GM13976 (cell line): ENCODE results near the gene NR3C2.

Experiments used
- DNase-seq: peaks from one replicate; pipeline ENCODE4 v3.0.0; 2012; ENCODE audit warnings: low spot score
- CTCF ChIP-seq: IDR thresholded peaks from 2 replicates; pipeline ENCODE4 v1.5.1; 2012; ENCODE audit warnings: borderline replicate concordance, mild to moderate bottlenecking; ENCODE audit not compliant: insufficient read depth; ENCODE audit errors: extremely low read depth, missing control alignments, control extremely low read depth
- in situ Hi-C: fragments of 300-500 bp; cut with MboI; formaldehyde crosslinking; loops from one replicate; pipeline ENCODE4 v1.12.0; 2022; ENCODE audit warnings: low sequenced_read_pairs, mixed read lengths, inconsistent platforms; ENCODE audit not compliant: unreplicated experiment

Gene NR3C2

GRCh38 chr4:148073349-148073748 lies 368.9 kb downstream of the NR3C2 start:
- TF ChIP-seq CTCF, result no peak
- in situ Hi-C loops, result no loop called here
- no peak for DNase-seq

- no peak for DNase-seq
- TF ChIP-seq CTCF, result no peak
- in situ Hi-C loops, result no loop called here
These were observed 369.4 kb downstream of the NR3C2 start for GRCh38 chr4:148072789-148073188.

GRCh38 chr4:148071009-148071408 lies 371.2 kb downstream of the NR3C2 start:
- no peak for DNase-seq
- in situ Hi-C loops, result no loop called here
- TF ChIP-seq CTCF, result no peak

- in situ Hi-C loops, result no loop called here
- DNase-seq, result no peak
- TF ChIP-seq CTCF, result no peak
These were observed 372.4 kb downstream of the NR3C2 start for GRCh38 chr4:148069895-148070178.

GRCh38 chr4:148069086-148069894 lies 372.9 kb downstream of the NR3C2 start:
- in situ Hi-C loops, result no loop called here
- DNase-seq, result no peak
- no peak for TF ChIP-seq CTCF

- DNase-seq, result no peak
- in situ Hi-C loops, result no loop called here
- no peak for TF ChIP-seq CTCF
These were observed 373.9 kb downstream of the NR3C2 start for GRCh38 chr4:148068065-148068911.
